Measurements from ENCODE around the gene ZNF263. TPM values are rescaled to one million over a fixed set of nuclear protein-coding genes. Genes with fewer than 3 reads are reported as not detected.

ZNF263 gene
- polyA plus RNA-seq, 1 donor (not counting 4 experiments of a cell fraction or from before 2014, with no cell fraction given), result 13.9 TPM

GRCh38 chr16:3276679-3277078 is 6.6 kb upstream of the ZNF263 start:
- dilution Hi-C loops (cut with MboI; ENCODE audit: extremely low pct_ligation_motif_present, low sequenced_read_pairs), result no loop called here
- no peak for FAIRE-seq

GRCh38 chr16:3281222-3281820 is 2.0 kb upstream of the ZNF263 start:
- Histone ChIP-seq H3K4me3 (ENCODE audit: control insufficient read depth in 2 of 3, extremely low read depth in 1 of 3, insufficient read depth in 2 of 3, low read depth in 1 of 3, low read length in 3 of 3) (no peak overlapping the region), H3K4me2 (ENCODE audit: control insufficient read depth, extremely low read depth, insufficient read depth, low read depth, low read length) (no peak overlapping the region), H3K27ac (ENCODE audit: control insufficient read depth, insufficient read depth, low read length) (no peak overlapping the region), H4K20me1 (ENCODE audit: control insufficient read depth, extremely low read depth, insufficient read depth, low read length) (no peaks in the 10 kb centered on the region), H2AFZ (ENCODE audit: control insufficient read depth, low read length) (no peak overlapping the region), H3K27me3 (ENCODE audit: control insufficient read depth, extremely low read depth, insufficient read depth, low read length) (peaks cover 4% of the 10 kb centered on the region), H3K4me1 (ENCODE audit: control insufficient read depth, extremely low read depth, insufficient read depth, low read length) (peaks cover 15% of the 10 kb centered on the region), H3K79me2 (ENCODE audit: control insufficient read depth, insufficient read depth, low read length) (peaks cover 31% of the 10 kb centered on the region), H3K9me3 (ENCODE audit: control insufficient read depth, low read depth, low read length) (no peaks in the 10 kb centered on the region), H3K9ac (ENCODE audit: control insufficient read depth, extremely low read depth, insufficient read depth, low read length) (no peak overlapping the region), H3K9me1 (ENCODE audit: control insufficient read depth, extremely low read depth, insufficient read depth, low read length) (no peaks in the 10 kb centered on the region), H3K36me3 (ENCODE audit: control insufficient read depth in 2 of 2, extremely low read depth in 1 of 2, insufficient read depth in 2 of 2, low read length in 2 of 2) (peaks cover 5 to 7% of the 10 kb centered on the region in 2 experiments)
- no peak for FAIRE-seq
- TF ChIP-seq CTCF (optimal IDR thresholded peaks at IDR 0.05 in 1 of 3, IDR thresholded peaks at IDR 0.05 in 1 of 3, conservative IDR thresholded peaks at IDR 0.05 in 1 of 3; ENCODE audit: extremely low read depth in 1 of 3, insufficient read depth in 2 of 3, low read length in 3 of 3) (no peak), EZH2 (IDR thresholded peaks at IDR 0.05; ENCODE audit: low read length) (no peak)
- DNase-seq (ENCODE audit: low read depth, low spot score), result no peak
- dilution Hi-C loops (cut with MboI; ENCODE audit: extremely low pct_ligation_motif_present, low sequenced_read_pairs), result no loop called here

More at GRCh38 chr16:3276679-3277078, 6.6 kb upstream of the ZNF263 start:
- Histone ChIP-seq H3K27ac (ENCODE audit: control insufficient read depth, insufficient read depth, low read length) (no peak overlapping the region), H3K4me3 (ENCODE audit: control insufficient read depth in 2 of 3, extremely low read depth in 1 of 3, insufficient read depth in 2 of 3, low read depth in 1 of 3, low read length in 3 of 3) (no peak overlapping the region), H3K4me1 (ENCODE audit: control insufficient read depth, extremely low read depth, insufficient read depth, low read length) (no peaks in the 10 kb centered on the region), H3K36me3 (ENCODE audit: control insufficient read depth in 2 of 2, extremely low read depth in 1 of 2, insufficient read depth in 2 of 2, low read length in 2 of 2) (no peaks in the 10 kb centered on the region), H3K9me3 (ENCODE audit: control insufficient read depth, low read depth, low read length) (no peaks in the 10 kb centered on the region), H2AFZ (ENCODE audit: control insufficient read depth, low read length) (no peak overlapping the region), H3K4me2 (ENCODE audit: control insufficient read depth, extremely low read depth, insufficient read depth, low read depth, low read length) (no peak overlapping the region), H3K79me2 (ENCODE audit: control insufficient read depth, insufficient read depth, low read length) (no peaks in the 10 kb centered on the region), H4K20me1 (ENCODE audit: control insufficient read depth, extremely low read depth, insufficient read depth, low read length) (no peaks in the 10 kb centered on the region), H3K9ac (ENCODE audit: control insufficient read depth, extremely low read depth, insufficient read depth, low read length) (no peak overlapping the region), H3K9me1 (ENCODE audit: control insufficient read depth, extremely low read depth, insufficient read depth, low read length) (no peaks in the 10 kb centered on the region), H3K27me3 (ENCODE audit: control insufficient read depth, extremely low read depth, insufficient read depth, low read length) (peaks cover 5% of the 10 kb centered on the region)
- DNase-seq (ENCODE audit: low read depth, low spot score), result no peak
- TF ChIP-seq EZH2 (IDR thresholded peaks at IDR 0.05; ENCODE audit: low read length) (no peak), CTCF (optimal IDR thresholded peaks at IDR 0.05 in 1 of 3, IDR thresholded peaks at IDR 0.05 in 1 of 3, conservative IDR thresholded peaks at IDR 0.05 in 1 of 3; ENCODE audit: extremely low read depth in 1 of 3, insufficient read depth in 2 of 3, low read length in 3 of 3) (no peak)
